Medulla oblongata (tissue), 1 donor: ENCODE results near the gene GPR61.

Experiments
- DNase-seq: peaks from one replicate; pipeline ENCODE4 v3.0.0-alpha.2; 2015; ENCODE audit errors: extremely low spot score

Gene GPR61

DNA sequence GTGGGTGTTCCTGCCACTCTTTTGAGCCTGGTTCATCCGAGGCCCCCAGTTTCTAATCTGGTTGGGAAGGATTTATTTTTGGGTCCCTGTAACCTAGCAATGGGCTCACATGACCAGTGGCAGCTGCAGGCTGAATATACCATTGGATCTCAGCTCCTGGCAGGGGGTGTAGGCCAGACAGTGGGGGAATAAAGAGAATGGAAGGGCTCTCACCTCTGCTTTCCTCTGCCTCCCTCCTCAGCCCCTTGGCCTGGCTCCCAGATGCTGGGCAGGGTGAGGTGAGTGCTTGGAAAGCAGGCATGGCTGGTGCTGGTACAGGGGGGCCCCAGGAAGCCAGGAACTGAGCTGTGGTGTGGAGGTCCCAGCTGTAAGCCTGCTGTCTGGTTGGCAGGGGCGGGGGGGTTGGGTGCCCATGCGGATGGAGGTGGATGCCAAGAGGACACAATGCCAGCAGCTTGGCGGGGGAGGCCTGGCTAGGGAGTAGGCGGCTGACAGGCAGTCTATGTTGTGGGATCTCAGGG, 3.6 kb upstream of the GPR61 start:
- DNase-seq: peak; percentile 66

DNA sequence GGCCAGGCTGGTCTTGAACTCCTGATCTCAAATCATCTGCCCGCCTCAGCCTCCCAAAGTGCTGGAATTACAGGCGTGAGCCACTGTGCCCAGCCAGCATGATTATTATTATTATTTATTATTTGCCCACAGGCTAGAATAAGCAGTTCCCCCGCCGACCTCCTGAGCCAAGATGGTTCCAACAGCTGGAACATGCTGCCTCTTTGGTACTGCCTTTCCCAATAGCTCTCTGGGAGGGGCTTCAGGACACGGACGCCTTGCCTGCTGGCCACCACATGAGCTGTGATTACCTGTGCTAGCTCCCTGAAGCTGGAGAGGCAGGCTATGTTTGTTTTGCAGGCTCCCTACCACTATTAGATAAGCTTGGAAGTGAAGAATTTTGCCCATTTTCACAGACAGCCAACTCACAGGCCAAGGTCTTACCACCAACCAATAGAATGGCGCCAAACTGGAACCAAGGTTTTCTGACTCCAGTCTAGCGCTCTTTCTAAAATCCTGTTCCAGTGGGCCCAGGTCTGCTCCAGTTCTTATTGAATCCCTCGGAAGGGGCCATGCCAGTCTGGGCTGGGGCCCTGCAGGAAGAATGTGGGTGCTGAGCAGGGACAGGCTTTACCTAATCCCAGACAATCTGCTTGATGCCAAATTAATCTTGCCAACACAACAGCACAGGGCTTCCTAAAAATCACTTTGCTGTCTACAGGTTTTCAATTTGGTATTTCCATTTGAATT, 2.1 kb upstream of the GPR61 start:
- no peak for DNase-seq

DNA sequence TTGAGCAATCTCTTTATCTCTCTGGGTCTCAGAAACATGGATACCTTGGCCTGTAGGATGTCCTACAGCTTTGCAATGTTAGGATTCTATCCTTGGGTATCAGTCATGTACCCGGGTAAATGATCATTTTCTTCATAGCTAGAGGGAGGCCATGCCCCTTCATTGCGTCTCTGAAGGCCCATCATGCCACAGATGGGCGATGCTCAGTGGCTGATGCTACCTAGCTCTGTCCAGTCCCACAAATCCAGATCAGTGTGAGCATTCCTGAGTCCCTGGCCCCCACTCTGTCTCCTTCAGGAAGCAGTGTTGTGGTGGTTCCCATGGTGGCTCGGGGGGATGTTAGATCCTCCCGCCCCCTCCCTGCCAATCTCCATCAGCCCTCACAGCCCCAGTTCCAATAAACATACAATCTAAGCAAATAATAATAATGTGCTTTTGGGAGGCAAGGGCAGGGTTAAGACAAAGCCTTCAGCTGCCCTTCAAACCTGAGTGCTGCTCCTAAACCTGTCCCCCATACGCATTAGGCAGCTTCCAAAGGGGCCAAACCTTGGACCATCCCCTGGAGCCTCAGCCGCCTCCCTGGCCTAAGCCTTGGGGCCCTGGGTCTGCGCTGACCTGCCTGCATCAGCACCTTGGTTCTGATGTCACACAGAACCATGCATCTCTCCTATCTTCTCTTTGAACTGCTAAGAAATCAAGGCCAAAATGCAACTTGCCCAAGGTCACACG, 681 bp upstream of the GPR61 start:
- no peak for DNase-seq

- DNase-seq: peak; percentile 62
Observed at GRCh38 chr1:109541102-109541501, 1.4 kb downstream of the GPR61 start.

- DNase-seq: no peak
Observed at GRCh38 chr1:109542657-109543056, 3.0 kb downstream of the GPR61 start.

GRCh38 chr1:109543283-109543987, 3.8 kb downstream of the GPR61 start:
- no peak for DNase-seq

GRCh38 chr1:109543988-109544735, 4.5 kb downstream of the GPR61 start:
- DNase-seq: no peak

- peak; percentile 98 for DNase-seq
Observed at GRCh38 chr1:109546311-109547109, 6.8 kb downstream of the GPR61 start.

DNA sequence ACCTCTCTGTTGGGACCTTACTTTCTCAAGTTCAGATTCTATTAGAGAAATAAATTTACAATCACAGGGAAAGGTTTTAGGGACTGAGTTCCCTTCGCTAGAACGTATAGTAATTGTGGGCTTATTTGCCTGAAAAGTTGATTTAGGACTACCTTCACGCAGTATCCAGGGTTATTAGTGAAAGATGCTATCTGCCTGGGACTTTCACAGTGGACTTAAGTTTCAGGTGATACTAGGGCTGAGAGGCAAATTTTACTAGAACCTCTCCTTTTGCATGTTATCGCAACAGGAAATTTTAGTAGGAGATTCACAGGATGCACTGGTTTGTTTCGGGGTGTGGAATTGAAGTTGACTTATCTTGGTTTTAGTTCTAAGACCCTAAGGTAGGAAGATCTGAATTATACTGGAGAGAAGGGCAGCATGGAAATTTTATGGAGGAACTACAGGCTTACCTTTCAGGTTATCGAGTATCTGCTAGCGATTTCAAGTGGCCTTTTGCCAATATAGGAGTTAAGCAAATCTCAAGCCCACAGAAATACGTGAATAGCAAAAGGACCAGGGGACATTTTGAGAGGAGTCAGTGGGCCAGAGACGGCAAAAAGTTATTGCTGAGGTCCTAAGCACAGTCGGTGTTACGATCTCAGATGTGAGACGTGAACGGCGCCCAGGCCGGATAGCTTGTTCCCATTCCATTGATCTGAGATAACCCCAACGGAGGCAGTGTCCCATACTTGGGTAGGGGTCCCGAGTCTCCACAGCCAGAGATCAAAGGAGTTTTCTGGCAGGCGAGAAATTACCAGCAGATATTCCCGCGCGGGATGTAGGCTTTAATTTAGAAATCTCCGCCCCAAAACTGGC, 8.0 kb downstream of the GPR61 start:
- DNase-seq: peak; percentile 40

- peak; percentile 98 for DNase-seq
Observed at GRCh38 chr1:109548321-109549267, 8.9 kb downstream of the GPR61 start, which contains the start of gene GNAI3. TSS of gene GNAI3 (plus strand) at chr1:109548615. CDS start at chr1:109548721, 106 bp downstream.

- DNase-seq: no peak
Observed at GRCh38 chr1:109556563-109556962, 16.9 kb downstream of the GPR61 start.

GRCh38 chr1:109557520-109557919, 17.8 kb downstream of the GPR61 start:
- DNase-seq: no peak

DNA sequence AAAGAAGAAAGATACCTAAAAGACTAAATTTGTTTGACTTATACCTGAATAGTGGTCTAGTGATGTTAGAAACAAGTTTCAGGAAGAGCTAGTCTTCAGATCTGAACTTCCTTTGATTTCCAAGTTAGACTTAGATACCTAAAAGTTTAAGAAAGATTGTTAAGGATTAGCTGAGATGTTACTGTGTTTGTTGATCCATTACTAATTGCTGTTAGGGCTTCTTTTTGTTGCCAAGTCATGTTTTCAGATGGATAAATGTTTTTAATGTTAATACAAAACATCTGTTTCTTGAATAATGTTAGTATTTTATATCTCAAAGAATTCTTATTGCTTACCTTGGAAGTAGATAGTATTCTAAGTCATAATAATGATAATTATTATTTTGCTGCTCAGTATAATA, 20.3 kb downstream of the GPR61 start:
- no peak for DNase-seq

DNA sequence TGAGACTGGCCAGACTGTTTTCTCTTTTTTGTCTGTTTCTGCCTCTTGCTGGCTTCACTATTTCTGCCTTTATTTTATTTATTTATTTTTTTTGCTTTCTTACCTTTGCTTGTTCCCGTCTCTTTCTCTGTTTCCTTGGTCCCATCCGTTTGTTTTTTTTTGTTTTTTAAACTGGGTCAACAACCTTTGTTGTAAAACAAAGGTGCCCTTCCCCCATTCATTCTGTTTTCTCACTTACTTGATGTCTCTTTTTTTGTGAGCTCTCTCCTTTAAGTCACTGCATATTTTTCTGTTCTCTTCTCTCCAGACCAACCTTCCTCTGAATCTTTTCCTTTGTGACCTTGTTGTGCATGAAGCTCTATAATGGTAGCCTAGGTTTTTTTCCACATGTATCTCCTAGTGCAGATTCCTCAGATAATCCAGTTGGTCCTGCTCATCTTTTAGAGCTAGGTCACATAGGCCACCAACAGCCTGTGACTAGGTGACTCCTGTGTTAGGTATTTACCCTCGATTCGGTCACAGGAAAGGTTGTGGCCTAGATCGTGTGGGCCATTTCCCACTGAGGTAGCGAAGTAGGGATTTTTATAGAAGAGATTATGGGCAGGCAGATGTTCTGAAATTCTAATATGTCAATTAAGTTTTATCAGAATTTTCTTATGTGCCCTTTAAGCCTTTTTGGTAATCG, 24.7 kb downstream of the GPR61 start:
- DNase-seq: no peak

GRCh38 chr1:109565241-109565640, 25.6 kb downstream of the GPR61 start:
- no peak for DNase-seq

DNA sequence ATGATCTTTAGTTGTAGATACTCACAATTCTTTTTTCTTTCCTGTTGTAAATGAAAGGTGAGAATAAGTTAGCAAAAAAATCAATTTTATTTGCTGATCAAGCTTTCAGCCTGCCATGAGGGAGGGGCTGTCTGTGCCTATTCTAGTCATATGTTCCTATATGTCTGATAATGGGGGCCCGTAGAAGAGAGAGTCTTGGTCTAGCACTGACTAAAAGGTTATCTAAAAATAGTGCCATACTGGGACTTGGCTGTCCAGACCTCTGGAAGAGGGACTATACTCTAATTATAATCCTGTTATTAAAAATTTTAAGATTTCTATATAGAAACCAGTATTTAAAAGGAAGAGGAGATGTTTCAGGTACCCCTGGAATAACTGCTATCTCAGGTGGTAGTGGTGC, 27.3 kb downstream of the GPR61 start:
- no peak for DNase-seq

DNA sequence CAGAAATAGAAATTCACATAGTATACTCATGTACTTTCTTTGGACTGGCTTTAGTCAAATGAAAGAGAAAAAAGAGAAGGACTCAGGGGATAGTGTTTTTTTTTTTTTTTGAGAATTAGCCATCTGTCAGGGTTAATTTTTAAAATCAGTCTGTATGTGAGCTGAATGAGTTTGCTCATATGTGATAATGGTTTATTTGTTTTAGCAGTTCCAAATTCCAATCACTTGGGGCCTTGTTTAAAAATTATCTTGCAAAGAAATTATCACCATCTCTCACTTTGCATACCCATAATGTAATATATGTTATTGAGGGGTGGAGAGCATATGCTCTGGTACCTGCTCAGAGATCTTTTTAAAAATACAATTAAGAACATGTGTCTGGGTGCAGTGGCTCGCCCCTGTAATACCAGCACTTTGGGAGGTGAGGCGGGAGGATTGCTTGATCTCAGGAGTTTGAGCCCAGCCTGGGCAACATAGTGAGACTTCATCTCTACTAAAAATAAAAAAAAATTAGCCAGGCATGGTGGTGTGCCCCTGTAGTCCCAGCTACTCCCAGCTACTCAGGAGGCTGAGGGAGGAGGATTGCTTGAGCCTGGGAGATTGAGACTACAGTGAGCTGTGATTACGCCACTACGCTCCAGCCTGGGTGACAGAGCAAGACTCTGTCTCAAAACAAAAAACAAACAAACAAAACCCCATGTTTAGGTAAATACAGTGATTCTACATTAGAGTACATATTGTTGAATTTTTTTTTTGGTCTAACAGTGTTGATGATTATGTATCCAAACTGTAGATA, 28.4 kb downstream of the GPR61 start:
- no peak for DNase-seq
